IMR-90 (cell line): Measurements from ENCODE around the gene POLR3A. TPM values are rescaled to one million over a fixed set of nuclear protein-coding genes. Genes with fewer than 3 reads are reported as not detected.

Source experiments
- ATAC-seq: fragments of 200-7000 bp; cut with Tn5 transposase; 2 replicates; pipeline ENCODE4 v1.9.1; 2020; ENCODE audit warnings: low read depth, mild to moderate bottlenecking, moderate library complexity
- BruUV-seq: library from RNA; stranded (reverse); fragments of 400-500 nt; replicated peaks from 2 replicates; lab custom pipeline; 2021; lab: Mats Ljungman, UMichigan
- CTCF ChIA-PET: fragments of 300-600 bp; formaldehyde crosslinking; extraction: SDS; loops from one replicate; lab custom pipeline; 2021; ENCODE audit warnings: antibody characterized with exemption; lab: Yijun Ruan, JAX
- POLR2A ChIA-PET: fragments of 300-600 bp; sonication (Branson Sonifier 250); formaldehyde crosslinking; loops from one replicate; lab custom pipeline; 2022; ENCODE audit warnings: antibody characterized with exemption; ENCODE audit not compliant: unreplicated experiment; lab: Charles Lee
- DNase-seq: peaks from one replicate; pipeline ENCODE4 v3.0.0; 2013
- H2AFZ ChIP-seq: replicated peaks from 2 replicates; pipeline ENCODE3; 2013; ENCODE audit warnings: low read length, mild to moderate bottlenecking; ENCODE audit not compliant: poor library complexity
- H2AK5ac ChIP-seq: 2 replicates; pipeline ENCODE4 v1.6.1; 2013; ENCODE audit warnings: low read depth, low read length, inconsistent platforms
- H2AK9ac ChIP-seq: replicated peaks from 2 replicates; pipeline ENCODE3; 2013; ENCODE audit warnings: mild to moderate bottlenecking, low read depth, low read length, moderate library complexity; ENCODE audit not compliant: poor library complexity
- H2BK120ac ChIP-seq: 2 replicates; pipeline ENCODE4 v1.6.1; 2013; ENCODE audit warnings: low read depth, low read length, inconsistent platforms
- H2BK15ac ChIP-seq: 3 replicates; pipeline ENCODE4 v1.6.1; 2013; ENCODE audit warnings: low read depth, low read length, inconsistent platforms
- H2BK20ac ChIP-seq: 2 replicates; pipeline ENCODE4 v1.6.1; 2013; ENCODE audit warnings: low read depth, mild to moderate bottlenecking, inconsistent platforms, low read length, moderate library complexity
- H2BK5ac ChIP-seq: 2 replicates; pipeline ENCODE4 v1.6.1; 2013; ENCODE audit warnings: mild to moderate bottlenecking, low read depth, low read length, inconsistent platforms; ENCODE audit not compliant: poor library complexity, severe bottlenecking
- H3K14ac ChIP-seq: replicated peaks from 2 replicates; pipeline ENCODE4 v1.6.1; 2013; ENCODE audit warnings: low read depth, low read length, inconsistent platforms
- H3K18ac ChIP-seq: 2 replicates; pipeline ENCODE4 v1.6.1; 2013; ENCODE audit warnings: low read depth, low read length, control low read depth
- H3K23ac ChIP-seq: 2 replicates; pipeline ENCODE4 v1.6.1; 2013; ENCODE audit warnings: low read depth, low read length, inconsistent platforms
- H3K27ac ChIP-seq: 2 replicates; pipeline ENCODE4 v1.5.1; 2013; ENCODE audit warnings: mild to moderate bottlenecking, control low read depth, low read length; ENCODE audit not compliant: insufficient read depth
- H3K27me3 ChIP-seq: 2 replicates; pipeline ENCODE4 v1.6.1; 2013; ENCODE audit warnings: low read length; ENCODE audit not compliant: control insufficient read depth, insufficient read depth
- H3K36me3 ChIP-seq: 2 replicates; pipeline ENCODE4 v1.6.1; 2013; ENCODE audit warnings: low read length, mixed read lengths; ENCODE audit not compliant: control insufficient read depth, insufficient read depth
- H3K4ac ChIP-seq: 2 replicates; pipeline ENCODE4 v1.6.1; 2013; ENCODE audit warnings: low read depth, low read length, inconsistent platforms
- H3K4me1 ChIP-seq: 2 replicates; pipeline ENCODE4 v1.6.1; 2013; ENCODE audit warnings: low read length, mixed read lengths; ENCODE audit not compliant: control insufficient read depth, insufficient read depth
- H3K4me2 ChIP-seq: 2 replicates; pipeline ENCODE4 v1.6.1; 2013; ENCODE audit warnings: low read depth, mild to moderate bottlenecking, control low read depth, low read length, moderate library complexity
- H3K4me3 ChIP-seq: 2 replicates; pipeline ENCODE4 v1.5.1; 2013; ENCODE audit warnings: low read depth, mild to moderate bottlenecking, control low read depth, low read length, moderate library complexity; ENCODE audit not compliant: insufficient read depth
- H3K56ac ChIP-seq: 2 replicates; pipeline ENCODE4 v1.6.1; 2013; ENCODE audit warnings: low read length, inconsistent platforms; ENCODE audit not compliant: insufficient read depth; ENCODE audit errors: extremely low read depth
- H3K79me1 ChIP-seq, 2 experiments: 2 replicates each; pipeline ENCODE4 v1.6.1; 2013; ENCODE audit warnings: low read length in 2 of 2, inconsistent platforms in 1 of 2, low read depth in 1 of 2
- H3K9ac ChIP-seq: 2 replicates; pipeline ENCODE4 v1.6.1; 2013; ENCODE audit warnings: low read depth, low read length, control low read depth
- H3K9me1 ChIP-seq: 2 replicates; pipeline ENCODE4 v1.6.1; 2013; ENCODE audit warnings: low read length, inconsistent platforms; ENCODE audit not compliant: insufficient read depth
- H3K9me3 ChIP-seq: 2 replicates; pipeline ENCODE4 v1.6.1; 2013; ENCODE audit warnings: low read length; ENCODE audit not compliant: control insufficient read depth, insufficient read depth
- H4K20me1 ChIP-seq: 2 replicates; pipeline ENCODE4 v1.6.1; 2013; ENCODE audit warnings: low read length, inconsistent platforms; ENCODE audit not compliant: insufficient read depth
- H4K5ac ChIP-seq: 2 replicates; pipeline ENCODE4 v1.6.1; 2013; ENCODE audit warnings: mild to moderate bottlenecking, low read depth, low read length, control low read depth
- H4K8ac ChIP-seq, 2 experiments: 2 replicates each; pipeline ENCODE4 v1.6.1; 2013; ENCODE audit warnings: low read depth in 2 of 2, low read length in 2 of 2, control low read depth in 1 of 2, inconsistent platforms in 1 of 2
- H4K91ac ChIP-seq: 2 replicates; pipeline ENCODE4 v1.6.1; 2013; ENCODE audit warnings: low read depth, low read length, inconsistent platforms; ENCODE audit not compliant: insufficient read depth
- BHLHE40 ChIP-seq: fragments of 150-350 bp; IDR thresholded peaks from 2 replicates; pipeline ENCODE4 v1.6.1; 2016; ENCODE audit warnings: mild to moderate bottlenecking, low read depth, low read length
- CEBPB ChIP-seq: IDR thresholded peaks from 2 replicates; pipeline ENCODE4 v1.6.1; 2012; ENCODE audit warnings: low read depth, low read length, improper control_type of control experiment
- CHD1 ChIP-seq: IDR thresholded peaks from 2 replicates; pipeline ENCODE4 v1.6.1; 2012; ENCODE audit warnings: low read depth, low read length, improper control_type of control experiment
- ELK1 ChIP-seq: fragments of 150-350 bp; IDR thresholded peaks from 2 replicates; pipeline ENCODE4 v1.6.1; 2016; ENCODE audit warnings: low read depth, mild to moderate bottlenecking, low read length, moderate library complexity, borderline replicate concordance
- FOS ChIP-seq: fragments of 150-350 bp; IDR thresholded peaks from 2 replicates; pipeline ENCODE4 v1.6.1; 2016; ENCODE audit warnings: low read depth, low read length
- MAZ ChIP-seq: IDR thresholded peaks from 2 replicates; pipeline ENCODE4 v1.6.1; 2012; ENCODE audit warnings: low read depth, mild to moderate bottlenecking, low read length, improper control_type of control experiment, moderate library complexity, borderline replicate concordance
- POLR2A ChIP-seq: IDR thresholded peaks from 2 replicates; pipeline ENCODE4 v1.6.1; 2012; ENCODE audit warnings: mild to moderate bottlenecking, low read depth, low read length
- RAD21 ChIP-seq: IDR thresholded peaks from 2 replicates; pipeline ENCODE4 v1.6.1; 2012; ENCODE audit warnings: low read length, improper control_type of control experiment
- RCOR1 ChIP-seq: IDR thresholded peaks from 2 replicates; pipeline ENCODE4 v1.6.1; 2012; ENCODE audit warnings: mild to moderate bottlenecking, low read length, improper control_type of control experiment; ENCODE audit not compliant: insufficient replicate concordance
- RFX5 ChIP-seq: IDR thresholded peaks from 2 replicates; pipeline ENCODE4 v1.8.0; 2012; ENCODE audit warnings: low read depth, mild to moderate bottlenecking, low read length, moderate library complexity
- SMC3 ChIP-seq: fragments of 150-350 bp; IDR thresholded peaks from 2 replicates; pipeline ENCODE4 v1.6.1; 2016; ENCODE audit warnings: low read depth, mild to moderate bottlenecking, antibody characterized with exemption, low read length, moderate library complexity
- WGBS, 2 experiments: methylation state at CpG; one replicate each; pipeline versions ENCODE4 v1.1.5 to v1.1.7; 2013; ENCODE audit warnings: missing lambda C conversion rate in 2 of 2; ENCODE audit not compliant: insufficient read length in 1 of 2; ENCODE audit errors: extremely low coverage in 2 of 2; 5-methylcytosine and 5-hydroxymethylcytosine counted together
- dilution Hi-C: fragments of 300-500 bp; cut with HindIII; formaldehyde crosslinking; loops from one replicate; pipeline ENCODE4 v1.14.3; 2018; ENCODE audit warnings: low sequenced_read_pairs; ENCODE audit not compliant: unreplicated experiment
- in situ Hi-C: fragments of 300-500 bp; cut with MboI; formaldehyde crosslinking; loops from 3 replicates; pipeline ENCODE4 v1.14.3; 2019; ENCODE audit warnings: low sequenced_read_pairs, inconsistent platforms, mixed read lengths
- intact Hi-C: fragments of 100-400 bp; cut with micrococcal nuclease; formaldehyde crosslinking; loops from 2 replicates; pipeline ENCODE4 v1.10.0; 2022
- polyA plus RNA-seq, 3 experiments: library from polyadenylated mRNA; depleted of rRNA; stranded (reverse); fragments of >200 nt; gene quantifications; 2 replicates each; pipeline ENCODE4 v1.2.3, GENCODE V29; 2012; ENCODE audit warnings: low replicate concordance in 1 of 3
- total RNA-seq: library from RNA; depleted of rRNA; stranded (reverse); fragments of >200 nt; gene quantifications from 2 replicates; pipeline ENCODE4 v1.2.3, GENCODE V29; 2012

Gene POLR3A
- total and polyA plus RNA-seq, 2 of the 4 experiments (the other 2 are of a cell fraction), result 11.9 to 24.4 TPM

- H3K9me3 ChIP-seq, result no peaks in the 10 kb centered on the region
- no peak overlapping the region for H2AFZ ChIP-seq
- ChIA-PET POLR2A (no interaction called here), CTCF (no interaction called here)
- H3K36me3 ChIP-seq, result peaks cover 50% of the 10 kb centered on the region
- H3K4me3 ChIP-seq, result no peak overlapping the region
- H4K20me1 ChIP-seq, result no peaks in the 10 kb centered on the region
- WGBS, 2 experiments, result 100% methylated on average over 2 of the region's 6 CpGs; no CpG with 5 or more reads in 1 of the 2 experiments
- no peak overlapping the region for H3K9ac ChIP-seq
- intact Hi-C loops, result no loop called here
- no peak overlapping the region for H2AK9ac ChIP-seq
- H4K8ac ChIP-seq, result no peak overlapping the region
- no peak overlapping the region for H2BK5ac ChIP-seq
- H3K4me1 ChIP-seq, result no peaks in the 10 kb centered on the region
- no peak overlapping the region for H3K27ac ChIP-seq
- no peak overlapping the region for H2BK15ac ChIP-seq
- no peak overlapping the region for H4K5ac ChIP-seq
- dilution Hi-C loops, result no loop called here
- in situ Hi-C loops, result no loop called here
- H2AK5ac ChIP-seq, result no peak overlapping the region
- H2BK20ac ChIP-seq, result no peak overlapping the region
- H3K56ac ChIP-seq, result no peak overlapping the region
- H3K23ac ChIP-seq, result no peak overlapping the region
- DNase-seq (no peak), ATAC-seq (no peak)
- H3K79me1 ChIP-seq, result no peaks in the 10 kb centered on the region; a peak in 2 of 4 replicates
- no peak overlapping the region for H3K18ac ChIP-seq
- no peak overlapping the region for H4K91ac ChIP-seq
- BruUV-seq, result no TSS peak
- TF ChIP-seq RAD21 (no peak), MAZ (no peak), BHLHE40 (no peak), POLR2A (no peak), CEBPB (no peak), FOS (no peak), SMC3 (no peak), RFX5 (no peak), ELK1 (no peak), RCOR1 (no peak), CHD1 (no peak)
- no peaks in the 10 kb centered on the region for H3K27me3 ChIP-seq
- no peak overlapping the region for H3K14ac ChIP-seq
- H2BK120ac ChIP-seq, result no peak overlapping the region
- H3K4me2 ChIP-seq, result no peak overlapping the region
- no peaks in the 10 kb centered on the region for H3K9me1 ChIP-seq
- H3K4ac ChIP-seq, result no peak overlapping the region
These were observed 28.3 kb downstream of the POLR3A start for GRCh38 chr10:78000956-78001472.
